H1 (cell line): ENCODE results near the gene P2RY14. TPM values are rescaled to one million over a fixed set of nuclear protein-coding genes. Genes with fewer than 3 reads are reported as not detected.

Experiments used
- CTCF ChIA-PET: fragments of 300-600 bp; sonication (Branson Sonifier 250); formaldehyde crosslinking; loops from one replicate; lab custom pipeline; 2021; ENCODE audit not compliant: partially characterized antibody; lab: Charles Lee
- POLR2A ChIA-PET: fragments of 300-600 bp; sonication (Branson Sonifier 250); formaldehyde crosslinking; loops from one replicate; lab custom pipeline; 2021; ENCODE audit warnings: inconsistent platforms; ENCODE audit not compliant: partially characterized antibody; lab: Charles Lee
- DNase-seq, 2 experiments: peaks; one replicate each; pipeline versions ENCODE4 v3.0.0 to v3.0.0-alpha.2; 2010 to 2022; ENCODE audit warnings: low spot score in 2 of 2, low read depth in 1 of 2, mixed read lengths in 1 of 2
- FAIRE-seq: peaks from 2 replicates; lab custom pipeline; 2011; peaks lifted over from hg19 to GRCh38; lab: Jason Lieb, UNC
- H2AFZ ChIP-seq: 2 replicates; pipeline ENCODE4 v1.8.1; 2012; ENCODE audit warnings: low read length, inconsistent platforms
- H2AK5ac ChIP-seq: 2 replicates; pipeline ENCODE4 v1.6.1; 2013; ENCODE audit warnings: low read depth, low read length
- H2BK120ac ChIP-seq: replicated peaks from 2 replicates; pipeline ENCODE3; 2013; ENCODE audit warnings: low read depth, low read length, inconsistent platforms
- H2BK12ac ChIP-seq: 2 replicates; pipeline ENCODE4 v1.6.1; 2013; ENCODE audit warnings: low read depth, low read length
- H2BK15ac ChIP-seq: 2 replicates; pipeline ENCODE4 v1.6.1; 2013; ENCODE audit warnings: low read length
- H2BK20ac ChIP-seq: 2 replicates; pipeline ENCODE4 v1.6.1; 2013; ENCODE audit warnings: low read length
- H2BK5ac ChIP-seq: 2 replicates; pipeline ENCODE4 v1.6.1; 2013; ENCODE audit warnings: low read depth, low read length
- H3K14ac ChIP-seq: 2 replicates; pipeline ENCODE4 v1.6.1; 2013; ENCODE audit warnings: inconsistent platforms; ENCODE audit not compliant: insufficient read length
- H3K18ac ChIP-seq: 2 replicates; pipeline ENCODE4 v1.6.1; 2013; ENCODE audit warnings: low read length; ENCODE audit errors: extremely low read depth
- H3K23ac ChIP-seq: 2 replicates; pipeline ENCODE4 v1.6.1; 2013; ENCODE audit warnings: inconsistent platforms; ENCODE audit not compliant: insufficient read length
- H3K23me2 ChIP-seq: 2 replicates; pipeline ENCODE4 v1.6.1; 2013; ENCODE audit warnings: low read depth, low read length
- H3K27ac ChIP-seq: 2 replicates; pipeline ENCODE4 v1.6.1; 2011; ENCODE audit warnings: low read depth, low read length, inconsistent platforms
- H3K27me3 ChIP-seq, 4 experiments: replicated peaks in 1 of 4; 1 replicate in 1 of 4; 2 replicates in 3 of 4; pipeline versions ENCODE4 v1.6.1 to v1.8.1; 2011 to 2013; ENCODE audit warnings: low read length in 3 of 4, mild to moderate bottlenecking in 3 of 4, inconsistent platforms in 2 of 4, mixed read lengths in 2 of 4, moderate library complexity in 1 of 4; ENCODE audit not compliant: control insufficient read depth in 3 of 4, insufficient read depth in 3 of 4; ENCODE audit errors: extremely low read depth in 1 of 4
- H3K36me3 ChIP-seq, 4 experiments: 2 replicates each; pipeline versions ENCODE4 v1.6.1 to v1.8.1; 2011 to 2013; ENCODE audit warnings: mild to moderate bottlenecking in 4 of 4, low read length in 3 of 4, moderate library complexity in 2 of 4, control low read depth in 1 of 4, inconsistent platforms in 1 of 4; ENCODE audit not compliant: insufficient read depth in 4 of 4, control insufficient read depth in 2 of 4
- H3K4ac ChIP-seq: replicated peaks from 2 replicates; pipeline ENCODE3; 2013; ENCODE audit warnings: low read length, low read depth, mixed read lengths, inconsistent platforms; ENCODE audit not compliant: insufficient read length
- H3K4me1 ChIP-seq, 4 experiments: replicated peaks in 1 of 4; 1 replicate in 1 of 4; 2 replicates in 3 of 4; pipeline versions ENCODE4 v1.6.1 to v1.8.1; 2011 to 2013; ENCODE audit warnings: low read length in 3 of 4, inconsistent platforms in 2 of 4, mixed read lengths in 1 of 4; ENCODE audit not compliant: insufficient read depth in 4 of 4, control insufficient read depth in 3 of 4
- H3K4me2 ChIP-seq, 2 experiments: 2 replicates each; pipeline versions ENCODE4 v1.6.1 to v1.8.1; 2011 to 2013; ENCODE audit warnings: low read depth in 2 of 2, low read length in 2 of 2, control low read depth in 1 of 2, inconsistent platforms in 1 of 2, mild to moderate bottlenecking in 1 of 2; ENCODE audit not compliant: insufficient read depth in 1 of 2
- H3K4me3 ChIP-seq, 4 experiments: fragments of 200-600, 300-600 bp in 1 of 4; sonication (generic), shearing (Covaris generic), sonication (Bioruptor Twin) in 1 of 4; 2 replicates each; pipeline versions ENCODE4 v1.5.1 to v1.8.1; 2011 to 2016; ENCODE audit warnings: low read length in 4 of 4, low read depth in 3 of 4, control low read depth in 2 of 4, inconsistent platforms in 2 of 4, mild to moderate bottlenecking in 2 of 4, mixed read lengths in 1 of 4, moderate library complexity in 1 of 4; ENCODE audit not compliant: insufficient read depth in 2 of 4; ENCODE audit errors: extremely low read depth in 1 of 4
- H3K56ac ChIP-seq: replicated peaks from 2 replicates; pipeline ENCODE3; 2013; ENCODE audit warnings: low read depth, mild to moderate bottlenecking, mixed read lengths, low read length, inconsistent platforms; ENCODE audit not compliant: insufficient read length
- H3K79me1 ChIP-seq: 2 replicates; pipeline ENCODE4 v1.6.1; 2013; ENCODE audit warnings: low read depth, low read length, control low read depth
- H3K79me2 ChIP-seq, 2 experiments: 2 replicates each; pipeline versions ENCODE4 v1.6.1 to v1.8.1; 2012 to 2013; ENCODE audit warnings: low read length in 2 of 2, mild to moderate bottlenecking in 2 of 2, inconsistent platforms in 1 of 2; ENCODE audit not compliant: insufficient read depth in 2 of 2, control insufficient read depth in 1 of 2
- H3K9ac ChIP-seq, 4 experiments: replicated peaks in 1 of 4; 1 replicate in 1 of 4; 2 replicates in 3 of 4; pipeline versions ENCODE4 v1.6.1 to v1.8.1; 2011 to 2013; ENCODE audit warnings: low read depth in 3 of 4, low read length in 3 of 4, control low read depth in 2 of 4, mild to moderate bottlenecking in 2 of 4, moderate library complexity in 2 of 4, inconsistent platforms in 1 of 4; ENCODE audit errors: extremely low read depth in 1 of 4
- H3K9me3 ChIP-seq, 2 experiments: 2 replicates each; pipeline versions ENCODE4 v1.6.1 to v1.8.1; 2012 to 2013; ENCODE audit warnings: mild to moderate bottlenecking in 2 of 2, moderate library complexity in 2 of 2, control low read depth in 1 of 2, inconsistent platforms in 1 of 2, low read depth in 1 of 2, low read length in 1 of 2, mixed read lengths in 1 of 2; ENCODE audit not compliant: insufficient read depth in 2 of 2
- H4K20me1 ChIP-seq, 2 experiments: replicated peaks in 1 of 2; 2 replicates each; pipeline versions ENCODE3 to v1.8.1; 2011 to 2013; ENCODE audit warnings: inconsistent platforms in 2 of 2, low read length in 2 of 2, mild to moderate bottlenecking in 1 of 2; ENCODE audit not compliant: insufficient read depth in 2 of 2, control insufficient read depth in 1 of 2
- H4K5ac ChIP-seq: 2 replicates; pipeline ENCODE4 v1.6.1; 2013; ENCODE audit warnings: low read length, low read depth, mixed read lengths, inconsistent platforms; ENCODE audit not compliant: insufficient read length
- H4K8ac ChIP-seq: 2 replicates; pipeline ENCODE4 v1.8.0; 2013; ENCODE audit warnings: mild to moderate bottlenecking, moderate library complexity, low read length, inconsistent platforms; ENCODE audit not compliant: insufficient read depth; ENCODE audit errors: extremely low read depth
- H4K91ac ChIP-seq: replicated peaks from 2 replicates; pipeline ENCODE3; 2013; ENCODE audit warnings: low read length, mixed read lengths, inconsistent platforms; ENCODE audit not compliant: insufficient read length
- CBX5 ChIP-seq: fragments of 300-800, 300-1000 bp; sonication (generic); IDR thresholded peaks from 2 replicates; pipeline ENCODE4 v1.7.1; 2016; ENCODE audit warnings: antibody characterized with exemption, low read length, low read depth
- CTBP2 ChIP-seq: IDR thresholded peaks from 2 replicates; pipeline ENCODE4 v1.7.0; 2011; ENCODE audit warnings: borderline replicate concordance, mild to moderate bottlenecking, moderate library complexity, mixed read lengths, low read length; ENCODE audit not compliant: insufficient read depth, insufficient read length
- EGR1 ChIP-seq: IDR thresholded peaks from 2 replicates; pipeline ENCODE4 v1.6.1; 2011; ENCODE audit warnings: low read depth, low read length, borderline replicate concordance
- FOSL1 ChIP-seq: IDR thresholded peaks from 2 replicates; pipeline ENCODE4 v1.6.1; 2011; ENCODE audit warnings: mild to moderate bottlenecking, low read depth, low read length, moderate library complexity; ENCODE audit not compliant: insufficient read depth
- HDAC2 ChIP-seq, 2 experiments: fragments of 300-600 bp in 1 of 2; sonication (generic) in 1 of 2; IDR thresholded peaks; 2 replicates each; pipeline ENCODE4 v1.6.1; 2011 to 2012; ENCODE audit warnings: low read depth in 2 of 2, low read length in 2 of 2, mild to moderate bottlenecking in 2 of 2, moderate library complexity in 2 of 2, borderline replicate concordance in 1 of 2, inconsistent platforms in 1 of 2
- NANOG ChIP-seq: IDR thresholded peaks from 2 replicates; pipeline ENCODE4 v1.6.1; 2011; ENCODE audit warnings: low read length, low read depth, mild to moderate bottlenecking, inconsistent platforms; ENCODE audit not compliant: insufficient read depth, poor library complexity, severe bottlenecking
- RAD21 ChIP-seq, 2 experiments: IDR thresholded peaks in 1 of 2; conservative IDR thresholded peaks in 1 of 2; 2 replicates each; pipeline ENCODE4 v1.6.1; 2011; ENCODE audit warnings: low read depth in 2 of 2, low read length in 2 of 2, improper control_type of control experiment in 1 of 2, inconsistent platforms in 1 of 2, mild to moderate bottlenecking in 1 of 2, moderate library complexity in 1 of 2
- RXRA ChIP-seq: IDR thresholded peaks from 2 replicates; pipeline ENCODE4 v1.6.1; 2011; ENCODE audit warnings: low read depth, mild to moderate bottlenecking, low read length, moderate library complexity; ENCODE audit not compliant: insufficient read depth
- TBP ChIP-seq: IDR thresholded peaks from 2 replicates; pipeline ENCODE4 v1.6.1; 2011; ENCODE audit warnings: low read depth, low read length, improper control_type of control experiment
- WGBS, 2 experiments: shearing (Covaris generic) in 1 of 2; methylation state at CpG; one replicate each; pipeline versions ENCODE4 v1.1.6 to v1.1.7; 2013 to 2015; ENCODE audit warnings: low lambda C conversion rate in 2 of 2, mixed read lengths in 2 of 2, inconsistent platforms in 1 of 2, low coverage in 1 of 2, missing lambda C conversion rate in 1 of 2; ENCODE audit not compliant: insufficient replicate concordance in 2 of 2, insufficient coverage in 1 of 2, insufficient read length in 1 of 2; ENCODE audit errors: extremely low coverage in 1 of 2, missing lambda C conversion rate in 1 of 2; 5-methylcytosine and 5-hydroxymethylcytosine counted together
- polyA plus RNA-seq, 7 experiments: library from polyadenylated mRNA; depleted of rRNA in 3 of 7; stranded (reverse) in 5 of 7; unstranded in 2 of 7; fragments of >200 nt in 5 of 7; fragments of 200-250 nt in 2 of 7; gene quantifications; 1 replicate in 5 of 7; 2 replicates in 1 of 7; 4 replicates in 1 of 7; pipeline versions ENCODE4 v1.2.1 to v1.2.3, GENCODE V29; 2011 to 2013; ENCODE audit warnings: missing spikeins in 2 of 7, mixed read lengths in 2 of 7
- total RNA-seq: library from RNA; stranded (reverse); fragmentation: NEBNext Ultra II Directional; extraction: Animal tissue kit (Norgen Biotek cat#: 25700); gene quantifications from 2 replicates; pipeline ENCODE4 v1.2.1, GENCODE V29; 2021
- TF ChIP-seq, protein P1 (sequence below): IDR thresholded peaks from 2 replicates; pipeline ENCODE4 v1.6.1; 2011; ENCODE audit warnings: low read depth, mild to moderate bottlenecking, low read length; ENCODE audit not compliant: insufficient read depth

Gene P2RY14
- total and polyA plus RNA-seq, 2 of the 8 experiments (the other 6 are each of a cell fraction or from before 2014, with no cell fraction given) = not detected

DNA sequence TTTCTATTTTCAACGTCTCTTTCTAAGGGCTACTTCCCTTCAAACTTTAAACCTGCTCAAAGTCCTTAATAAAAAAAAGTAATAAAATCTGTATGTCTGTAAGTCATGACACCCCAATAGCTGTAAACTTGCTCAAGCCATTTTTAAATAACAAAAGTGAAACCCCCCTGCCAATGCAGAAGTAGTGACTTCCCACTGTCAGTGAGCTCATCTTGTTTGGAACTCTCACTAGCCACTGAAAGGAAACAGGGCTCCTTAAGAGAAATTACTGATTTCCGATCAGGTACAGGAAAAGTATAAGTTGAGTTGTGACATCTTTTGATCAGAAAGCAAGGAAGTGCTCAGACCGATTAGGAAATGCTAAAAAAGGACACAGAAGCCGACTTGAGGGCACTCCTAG is 47.7 kb downstream of the P2RY14 start:
- FAIRE-seq (no peak), DNase-seq (no peak)
- peaks cover 0 to 23% (median 11%) of the 10 kb centered on the region in 4 experiments; a peak in 4 of 7 replicates for H3K4me1 ChIP-seq
- no peak overlapping the region for H3K4me3 ChIP-seq
- H2BK5ac ChIP-seq = no peak overlapping the region
- no peak overlapping the region for H2BK120ac ChIP-seq
- POLR2A ChIA-PET = interaction anchor here (0.7 kb wide), 1 partner anchor 452 kb away, joined by 4 read pairs; no protein-coding TSS in a partner anchor
- no peak overlapping the region for H2BK20ac ChIP-seq
- H3K27me3 ChIP-seq = no peaks in the 10 kb centered on the region
- H3K4ac ChIP-seq = no peak overlapping the region
- H3K18ac ChIP-seq = no peak overlapping the region
- H2BK12ac ChIP-seq = no peak overlapping the region
- H4K20me1 ChIP-seq = no peaks in the 10 kb centered on the region
- no peak overlapping the region for H3K23ac ChIP-seq
- no peaks in the 10 kb centered on the region for H3K9me3 ChIP-seq
- H3K27ac ChIP-seq = no peak overlapping the region
- H3K23me2 ChIP-seq = no peaks in the 10 kb centered on the region
- H3K36me3 ChIP-seq = no peaks in the 10 kb centered on the region
- no peak overlapping the region for H4K91ac ChIP-seq
- H2AFZ ChIP-seq = no peak overlapping the region
- H3K9ac ChIP-seq = no peak overlapping the region
- no peak overlapping the region for H3K4me2 ChIP-seq
- H3K79me1 ChIP-seq = no peaks in the 10 kb centered on the region
- no peak overlapping the region for H4K8ac ChIP-seq
- no peak overlapping the region for H2BK15ac ChIP-seq
- 52% methylated on average over 4 of the region's 4 CpGs; no CpG with 5 or more reads in 1 of the 2 experiments for WGBS, 2 experiments
- H3K79me2 ChIP-seq = no peaks in the 10 kb centered on the region
- H4K5ac ChIP-seq = no peak overlapping the region
- CTCF ChIA-PET = interaction anchor here (0.7 to 8.6 kb wide), 6 partner anchors 37 to 438 kb away, joined by 3 to 155 read pairs (median 4); partner anchors contain the start of gene P2RY14
- H3K56ac ChIP-seq = no peak overlapping the region
- H2AK5ac ChIP-seq = no peak overlapping the region
- H3K14ac ChIP-seq = no peak overlapping the region
- TF ChIP-seq TBP (no peak), RAD21 (IDR thresholded peaks at IDR 0.05 in 1 of 2, conservative IDR thresholded peaks at IDR 0.05 in 1 of 2; ENCODE audit: low read depth in 2 of 2, low read length in 2 of 2) (no peak), HDAC2 (IDR thresholded peaks at IDR 0.05; ENCODE audit: borderline replicate concordance in 1 of 2, low read depth in 2 of 2, low read length in 2 of 2) (no peak), EGR1 (no peak), CTBP2 (no peak), CBX5 (no peak), NANOG (no peak), RXRA (no peak), FOSL1 (no peak)
- TF ChIP-seq, protein P1, sequence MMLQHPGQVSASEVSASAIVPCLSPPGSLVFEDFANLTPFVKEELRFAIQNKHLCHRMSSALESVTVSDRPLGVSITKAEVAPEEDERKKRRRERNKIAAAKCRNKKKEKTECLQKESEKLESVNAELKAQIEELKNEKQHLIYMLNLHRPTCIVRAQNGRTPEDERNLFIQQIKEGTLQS = no peak
